Vagina (tissue), 2 donors: Measurements from ENCODE around the gene LMBR1L.

Experiments used
- POLR2A ChIP-seq, 2 donors: fragments of 450-650 bp; IDR thresholded peaks; one replicate each; pipeline ENCODE4 v1.6.1; 2017; ENCODE audit warnings: antibody characterized with exemption in 2 of 2, mild to moderate bottlenecking in 2 of 2, moderate library complexity in 2 of 2
- POLR2AphosphoS5 ChIP-seq, 2 donors: sonication (generic); formaldehyde crosslinking; IDR thresholded peaks; one replicate each; pipeline ENCODE4 v1.9.0; 2017; ENCODE audit warnings: antibody characterized with exemption in 2 of 2, mild to moderate bottlenecking in 2 of 2, low read depth in 1 of 2; ENCODE audit not compliant: insufficient read depth in 1 of 2

- TF ChIP-seq POLR2A (IDR thresholded peaks at IDR 0.05) = no peak
- TF ChIP-seq POLR2AphosphoS5 (IDR thresholded peaks at IDR 0.05; ENCODE audit: insufficient read depth in 1 of 2, low read depth in 1 of 2) = no peak
These were observed 21.3 kb upstream of the LMBR1L start for GRCh38 chr12:49131894-49132461.
